WI38 (cell line): ENCODE data around the gene FOXO3.

Source experiments
- H3K4me3 ChIP-seq: 2 replicates; pipeline ENCODE4 v1.5.1; 2011; ENCODE audit warnings: low read depth, mild to moderate bottlenecking, control low read depth, low read length
- CTCF ChIP-seq: IDR thresholded peaks from 2 replicates; pipeline ENCODE4 v1.5.1; 2012; ENCODE audit warnings: low read depth, mild to moderate bottlenecking, control low read depth, low read length

Gene FOXO3

GRCh38 chr6:108665495-108666196, 104.9 kb downstream of the FOXO3 start:
- H3K4me3 ChIP-seq: no peak overlapping the region
- no peak for TF ChIP-seq CTCF

DNA sequence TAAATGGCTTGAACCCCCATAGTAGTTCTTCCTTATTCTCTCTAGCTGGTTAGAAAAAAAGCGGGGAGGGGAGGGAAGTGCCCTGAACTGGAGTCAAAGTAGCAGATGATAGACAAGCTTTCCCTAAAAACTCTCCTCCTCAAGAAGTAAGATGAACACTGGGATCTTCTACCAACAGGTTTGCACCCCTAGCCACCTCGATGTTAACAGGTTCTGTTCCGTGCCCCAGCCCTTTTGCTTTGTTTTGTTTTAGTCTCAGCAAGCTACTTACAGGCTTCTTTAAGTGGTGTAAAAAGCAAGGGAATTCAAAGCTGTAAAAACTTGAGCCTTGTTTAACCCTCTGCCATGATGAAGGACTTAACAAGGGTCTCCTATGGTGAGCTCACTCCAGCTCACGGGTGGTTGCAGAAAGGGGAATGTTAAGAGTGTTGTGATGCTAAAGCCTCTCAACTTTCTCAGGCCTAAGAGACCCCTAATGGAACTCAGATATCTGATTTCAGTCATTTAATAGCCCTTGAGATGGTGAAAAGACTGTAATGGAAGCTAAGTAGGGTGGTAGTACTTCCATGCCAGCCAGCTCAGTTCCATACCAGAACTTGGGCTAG, 106.0 kb downstream of the FOXO3 start:
- no peak for TF ChIP-seq CTCF
- no peak overlapping the region for H3K4me3 ChIP-seq

DNA sequence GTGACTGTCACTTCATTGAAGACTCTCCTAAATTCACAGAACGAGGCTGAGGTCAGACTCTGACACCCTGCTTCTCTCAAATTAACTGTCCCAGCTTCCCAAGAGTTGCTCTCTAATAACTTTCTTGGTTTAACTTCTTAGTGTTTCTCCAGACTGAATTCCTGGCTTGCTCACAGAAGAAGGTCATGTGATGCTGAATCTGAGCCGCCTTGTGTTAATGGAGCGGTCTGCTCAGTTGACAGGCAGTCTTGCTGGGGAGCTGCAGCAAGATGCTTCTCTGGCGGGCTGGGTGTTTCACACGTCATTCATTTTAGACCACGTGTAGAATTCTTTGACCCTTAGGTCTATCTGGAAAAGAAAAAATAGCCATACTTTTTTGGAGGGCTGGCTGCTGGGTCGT, 107.3 kb downstream of the FOXO3 start:
- TF ChIP-seq CTCF: no peak
- no peak overlapping the region for H3K4me3 ChIP-seq

- no peak overlapping the region for H3K4me3 ChIP-seq
- TF ChIP-seq CTCF: no peak
Measured at GRCh38 chr6:108669673-108670072, 109.0 kb downstream of the FOXO3 start.

- H3K4me3 ChIP-seq: no peak overlapping the region
- no peak for TF ChIP-seq CTCF
Measured at GRCh38 chr6:108671175-108671574, 110.5 kb downstream of the FOXO3 start.

GRCh38 chr6:108671790-108672189, 111.1 kb downstream of the FOXO3 start:
- TF ChIP-seq CTCF: no peak
- no peak overlapping the region for H3K4me3 ChIP-seq

DNA sequence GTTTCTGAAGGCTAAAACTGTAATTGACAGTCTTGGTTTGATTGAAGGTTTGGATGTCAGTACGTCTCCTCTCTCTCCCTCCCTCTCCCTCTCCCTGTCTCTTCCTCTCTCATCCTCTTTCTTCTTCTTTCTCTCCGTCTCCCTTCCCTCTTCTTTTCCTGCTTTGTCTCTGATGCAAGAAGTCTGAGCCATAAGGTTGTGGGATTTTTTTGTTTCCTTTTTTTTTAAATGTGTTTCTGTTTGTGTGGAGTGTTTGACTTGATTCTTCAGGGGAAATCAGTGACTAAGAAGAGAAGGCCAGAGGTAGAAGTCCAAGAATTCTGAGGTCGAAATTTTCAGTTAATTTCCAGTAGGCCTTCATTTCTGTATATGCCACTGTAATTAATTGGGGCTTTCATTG, 111.9 kb downstream of the FOXO3 start:
- H3K4me3 ChIP-seq: no peak overlapping the region
- no peak for TF ChIP-seq CTCF
